KMS-11 (cell line): ENCODE results near the gene XRCC4.

Experiments
- H2AFZ ChIP-seq: fragments of 200-600 bp; sonication (generic); 2 replicates; pipeline ENCODE4 v1.6.1; 2016; ENCODE audit warnings: antibody characterized with exemption, mixed run types, low read depth
- H3K27ac ChIP-seq: fragments of 200-600 bp; sonication (generic); 2 replicates; pipeline ENCODE4 v1.6.1; 2016; ENCODE audit warnings: mild to moderate bottlenecking, mixed run types
- H3K27me3 ChIP-seq: fragments of 200-600 bp; sonication (generic); 2 replicates; pipeline ENCODE4 v1.6.1; 2017; ENCODE audit warnings: mild to moderate bottlenecking, low read depth, mixed run types, moderate library complexity; ENCODE audit not compliant: insufficient read depth
- H3K36me3 ChIP-seq: fragments of 200-600 bp; sonication (generic); 2 replicates; pipeline ENCODE4 v1.6.1; 2017; ENCODE audit warnings: mild to moderate bottlenecking, mixed run types; ENCODE audit not compliant: insufficient read depth
- H3K4me1 ChIP-seq: fragments of 200-600 bp; sonication (generic); 2 replicates; pipeline ENCODE4 v1.6.1; 2016; ENCODE audit warnings: mild to moderate bottlenecking, low read depth, mixed run types; ENCODE audit not compliant: poor library complexity, severe bottlenecking
- H3K4me2 ChIP-seq: fragments of 200-600 bp; sonication (generic); 2 replicates; pipeline ENCODE4 v1.7.0; 2016; ENCODE audit warnings: mild to moderate bottlenecking, mixed run types
- H3K4me3 ChIP-seq: fragments of 200-600 bp; sonication (generic); IDR thresholded peaks from 2 replicates; pipeline ENCODE4 v1.6.1; 2017; ENCODE audit warnings: low read depth, low read length, mixed read lengths; ENCODE audit not compliant: insufficient read depth
- H3K79me2 ChIP-seq: fragments of 200-600 bp; sonication (generic); 2 replicates; pipeline ENCODE4 v1.6.1; 2016; ENCODE audit warnings: low read depth, mixed run types; ENCODE audit not compliant: insufficient read depth
- H3K9ac ChIP-seq: fragments of 200-600 bp; sonication (generic); 2 replicates; pipeline ENCODE4 v1.6.1; 2016; ENCODE audit warnings: mild to moderate bottlenecking, mixed run types
- H4K20me1 ChIP-seq: fragments of 200-600 bp; sonication (generic); 2 replicates; pipeline ENCODE4 v1.6.1; 2016; ENCODE audit warnings: mild to moderate bottlenecking, mixed run types; ENCODE audit not compliant: insufficient read depth
- TF ChIP-seq, protein P1 (sequence below): fragments of 200-600 bp; sonication (generic); conservative IDR thresholded peaks from 2 replicates; pipeline ENCODE4 v1.6.1; 2017; ENCODE audit warnings: low read depth, mild to moderate bottlenecking, antibody characterized with exemption, low read length, moderate library complexity, mixed read lengths

Gene XRCC4

DNA sequence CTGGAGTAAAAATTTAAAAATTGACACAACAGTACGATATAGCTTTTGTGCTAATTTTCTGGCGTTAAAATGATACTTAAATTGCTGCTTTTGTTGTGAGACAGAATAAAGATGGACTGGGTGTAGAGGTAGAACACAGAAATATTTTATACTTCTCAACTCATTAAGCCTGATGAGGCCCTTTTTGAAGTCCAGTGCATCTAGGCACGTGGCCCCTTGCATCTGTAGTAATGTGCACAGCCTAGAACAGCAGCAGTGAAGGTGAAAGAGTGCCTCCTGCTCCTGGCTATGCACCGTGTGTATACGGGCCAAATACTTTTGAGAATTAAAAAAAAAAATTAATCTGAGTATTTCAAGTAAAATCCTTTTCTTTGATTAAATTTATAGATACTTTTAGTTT is 115.6 kb downstream of the XRCC4 start:
- no peaks in the 10 kb centered on the region for H3K79me2 ChIP-seq
- H3K27ac ChIP-seq, result no peak overlapping the region
- H3K27me3 ChIP-seq, result no peaks in the 10 kb centered on the region
- H3K4me3 ChIP-seq, result no peak overlapping the region
- no peaks in the 10 kb centered on the region for H3K4me1 ChIP-seq
- H3K4me2 ChIP-seq, result no peak overlapping the region
- TF ChIP-seq, protein P1, sequence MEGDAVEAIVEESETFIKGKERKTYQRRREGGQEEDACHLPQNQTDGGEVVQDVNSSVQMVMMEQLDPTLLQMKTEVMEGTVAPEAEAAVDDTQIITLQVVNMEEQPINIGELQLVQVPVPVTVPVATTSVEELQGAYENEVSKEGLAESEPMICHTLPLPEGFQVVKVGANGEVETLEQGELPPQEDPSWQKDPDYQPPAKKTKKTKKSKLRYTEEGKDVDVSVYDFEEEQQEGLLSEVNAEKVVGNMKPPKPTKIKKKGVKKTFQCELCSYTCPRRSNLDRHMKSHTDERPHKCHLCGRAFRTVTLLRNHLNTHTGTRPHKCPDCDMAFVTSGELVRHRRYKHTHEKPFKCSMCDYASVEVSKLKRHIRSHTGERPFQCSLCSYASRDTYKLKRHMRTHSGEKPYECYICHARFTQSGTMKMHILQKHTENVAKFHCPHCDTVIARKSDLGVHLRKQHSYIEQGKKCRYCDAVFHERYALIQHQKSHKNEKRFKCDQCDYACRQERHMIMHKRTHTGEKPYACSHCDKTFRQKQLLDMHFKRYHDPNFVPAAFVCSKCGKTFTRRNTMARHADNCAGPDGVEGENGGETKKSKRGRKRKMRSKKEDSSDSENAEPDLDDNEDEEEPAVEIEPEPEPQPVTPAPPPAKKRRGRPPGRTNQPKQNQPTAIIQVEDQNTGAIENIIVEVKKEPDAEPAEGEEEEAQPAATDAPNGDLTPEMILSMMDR, result no peak
- no peak overlapping the region for H3K9ac ChIP-seq
- no peaks in the 10 kb centered on the region for H3K36me3 ChIP-seq
- no peak overlapping the region for H2AFZ ChIP-seq
- no peaks in the 10 kb centered on the region for H4K20me1 ChIP-seq

DNA sequence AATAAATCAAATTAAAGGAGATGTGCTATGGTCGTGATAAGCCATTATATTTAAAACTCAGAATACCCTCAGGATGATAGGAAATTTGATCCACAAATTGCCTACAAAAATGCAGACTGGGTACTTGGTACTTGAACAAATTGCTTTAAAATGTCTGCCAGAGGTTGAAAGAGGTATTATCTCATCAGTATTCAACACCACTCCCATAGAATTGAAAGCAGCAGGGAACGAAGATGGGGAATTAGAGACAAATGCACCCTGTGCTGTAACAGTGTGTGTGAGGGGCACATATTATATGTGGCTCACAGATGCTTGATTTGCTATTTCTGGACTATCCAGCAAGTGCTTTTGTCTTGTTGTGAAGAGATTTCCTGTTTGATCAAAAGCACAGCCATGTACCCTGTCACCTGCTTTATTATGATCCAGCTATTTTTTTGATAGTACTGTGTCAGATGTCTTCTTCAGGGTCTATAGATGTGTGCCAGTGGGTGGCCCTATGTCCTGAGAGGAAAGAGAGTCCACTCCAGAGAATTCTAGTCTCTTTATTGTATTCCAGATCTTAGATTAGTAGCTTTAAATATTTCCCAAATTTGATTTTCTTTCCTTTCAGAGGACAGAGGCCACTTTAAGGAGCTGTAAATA is 120.1 kb downstream of the XRCC4 start:
- no peaks in the 10 kb centered on the region for H3K36me3 ChIP-seq
- TF ChIP-seq, protein P1, result no peak
- H2AFZ ChIP-seq, result no peak overlapping the region
- H3K9ac ChIP-seq, result no peak overlapping the region
- no peak overlapping the region for H3K4me3 ChIP-seq
- H3K4me1 ChIP-seq, result no peaks in the 10 kb centered on the region
- H3K79me2 ChIP-seq, result no peaks in the 10 kb centered on the region
- H3K27ac ChIP-seq, result no peak overlapping the region
- H3K4me2 ChIP-seq, result no peak overlapping the region
- H4K20me1 ChIP-seq, result no peaks in the 10 kb centered on the region
- no peaks in the 10 kb centered on the region for H3K27me3 ChIP-seq

DNA sequence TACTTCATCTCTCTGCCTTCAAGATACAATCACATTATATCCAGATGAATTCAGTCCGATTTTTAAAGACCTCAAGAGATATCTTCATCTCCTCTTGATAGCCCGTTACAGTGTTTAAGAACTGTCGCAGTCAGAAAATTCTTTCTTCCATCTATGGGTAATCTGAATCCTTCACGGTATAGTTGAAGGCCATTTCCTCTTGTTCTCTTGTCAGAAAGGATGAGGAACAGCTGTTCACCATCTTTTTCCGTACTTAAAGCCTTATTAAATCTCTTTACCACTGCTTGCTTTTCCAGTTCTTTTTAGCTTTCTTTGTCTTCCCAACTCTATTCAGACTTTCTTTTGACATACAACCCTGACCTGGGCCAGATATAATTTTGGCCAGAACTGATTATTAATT is 121.8 kb downstream of the XRCC4 start:
- Histone ChIP-seq H3K27ac (no peak overlapping the region), H3K79me2 (no peaks in the 10 kb centered on the region), H3K36me3 (no peaks in the 10 kb centered on the region), H4K20me1 (no peaks in the 10 kb centered on the region), H3K9ac (no peak overlapping the region), H2AFZ (no peak overlapping the region), H3K4me1 (no peaks in the 10 kb centered on the region), H3K27me3 (no peaks in the 10 kb centered on the region), H3K4me2 (no peak overlapping the region), H3K4me3 (no peak overlapping the region)
- TF ChIP-seq, protein P1, result no peak

DNA sequence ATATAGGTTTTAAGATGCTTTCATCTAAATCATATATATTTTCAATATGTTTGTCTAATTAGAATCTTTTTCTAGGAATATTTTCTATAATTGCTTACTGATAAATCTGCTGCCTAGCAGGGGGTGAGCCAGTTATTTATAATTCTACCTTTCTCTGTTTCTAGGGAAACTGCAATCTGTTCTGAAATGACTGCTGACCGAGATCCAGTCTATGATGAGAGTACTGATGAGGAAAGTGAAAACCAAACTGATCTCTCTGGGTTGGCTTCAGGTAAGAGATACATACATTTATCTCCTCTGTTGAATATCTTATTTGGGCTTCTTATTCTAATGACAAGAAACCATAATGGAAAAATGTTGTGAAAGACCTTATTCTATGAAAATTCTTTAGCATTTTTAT is 127.3 kb downstream of the XRCC4 start:
- no peaks in the 10 kb centered on the region for H3K4me1 ChIP-seq
- H3K4me2 ChIP-seq, result no peak overlapping the region
- TF ChIP-seq, protein P1, result no peak

More for the DNA sequence above, 127.3 kb downstream of the XRCC4 start:
- Histone ChIP-seq H3K27me3 (no peaks in the 10 kb centered on the region), H4K20me1 (no peaks in the 10 kb centered on the region), H3K4me3 (no peak overlapping the region), H3K9ac (no peak overlapping the region), H3K36me3 (no peaks in the 10 kb centered on the region; the same call in 1 of the 2 replicates), H3K79me2 (no peaks in the 10 kb centered on the region), H2AFZ (no peak overlapping the region), H3K27ac (no peak overlapping the region)
